Measurements from ENCODE around the gene CHRNB2. TPM values are rescaled to one million over a fixed set of nuclear protein-coding genes. Genes with fewer than 3 reads are reported as not detected.

Gene CHRNB2
- polyA plus RNA-seq, 1 donor from 2014 or later, result 15.5 TPM

GRCh38 chr1:154624746-154625643, 57.4 kb downstream of the CHRNB2 start:
- peaks cover 66% of the 10 kb centered on the region for H3K79me2 ChIP-seq (replicated peaks; ENCODE audit: insufficient read depth, low read length)

GRCh38 chr1:154626456-154627256, 59.1 kb downstream of the CHRNB2 start:
- Histone ChIP-seq H3K36me3 (ENCODE audit: insufficient read depth, low read length) (no peaks in the 10 kb centered on the region), H3K9me3 (ENCODE audit: low read length) (no peaks in the 10 kb centered on the region), H2AFZ (ENCODE audit: low read depth, low read length) (peak overlapping the region; percentile 97), H3K4me2 (ENCODE audit: low read length) (peak overlapping the region; percentile 56), H4K20me1 (ENCODE audit: insufficient read depth) (no peaks in the 10 kb centered on the region), H3K4me3 (ENCODE audit: low read length) (peak overlapping the region; percentile 94), H3K27ac (ENCODE audit: low read length) (peak overlapping the region; percentile 92), H3K79me2 (replicated peaks; ENCODE audit: insufficient read depth, low read length) (peaks cover 51% of the 10 kb centered on the region), H3F3A (ENCODE audit: insufficient read depth, low read length, poor library complexity, severe bottlenecking) (peaks cover 3% of the 10 kb centered on the region), H3K9ac (ENCODE audit: low read length) (peak overlapping the region; percentile 99), H3K27me3 (ENCODE audit: insufficient read depth, low read depth, low read length) (no peaks in the 10 kb centered on the region), H3K9me2 (ENCODE audit: insufficient read depth, low read length) (no peaks in the 10 kb centered on the region)
- TF ChIP-seq TAF1 (IDR thresholded peaks at IDR 0.05; ENCODE audit: low read depth), result no peak
- TF ChIP-seq CTCF (IDR thresholded peaks at IDR 0.05; ENCODE audit: poor library complexity, severe bottlenecking), result no peak
- TF ChIP-seq SMC3 (conservative IDR thresholded peaks at IDR 0.05; ENCODE audit: poor library complexity), result no peak
- no peak for TF ChIP-seq RAD21 (conservative IDR thresholded peaks at IDR 0.05)
- no peak for TF ChIP-seq EP300 (conservative IDR thresholded peaks at IDR 0.05; ENCODE audit: poor library complexity, severe bottlenecking)
- no peak for TF ChIP-seq POLR2AphosphoS5 (IDR thresholded peaks at IDR 0.05)
- no peak for TF ChIP-seq REST (IDR thresholded peaks at IDR 0.05; ENCODE audit: borderline replicate concordance)
- no peak for TF ChIP-seq EZH2 (IDR thresholded peaks at IDR 0.05; ENCODE audit: borderline replicate concordance, insufficient read depth, low read length, poor library complexity, severe bottlenecking)
- no peak for TF ChIP-seq MXI1 (conservative IDR thresholded peaks at IDR 0.05; ENCODE audit: poor library complexity, severe bottlenecking)

More at GRCh38 chr1:154624746-154625643, 57.4 kb downstream of the CHRNB2 start:
- no peak overlapping the region for H3K9ac ChIP-seq (ENCODE audit: low read length)
- no peaks in the 10 kb centered on the region for H3K9me2 ChIP-seq (ENCODE audit: insufficient read depth, low read length)
- no peaks in the 10 kb centered on the region for H3K9me3 ChIP-seq (ENCODE audit: low read length)
- no peaks in the 10 kb centered on the region for H4K20me1 ChIP-seq (ENCODE audit: insufficient read depth)
- H2AFZ ChIP-seq (ENCODE audit: low read depth, low read length), result no peak overlapping the region
- no peak overlapping the region for H3K27ac ChIP-seq (ENCODE audit: low read length)
- H3K4me2 ChIP-seq (ENCODE audit: low read length), result no peak overlapping the region
- no peaks in the 10 kb centered on the region for H3K27me3 ChIP-seq (ENCODE audit: insufficient read depth, low read depth, low read length)
- TF ChIP-seq CTCF (IDR thresholded peaks at IDR 0.05; ENCODE audit: poor library complexity, severe bottlenecking), result no peak
- H3K36me3 ChIP-seq (ENCODE audit: insufficient read depth, low read length), result no peaks in the 10 kb centered on the region
- peaks cover 3% of the 10 kb centered on the region for H3F3A ChIP-seq (ENCODE audit: insufficient read depth, low read length, poor library complexity, severe bottlenecking)
- H3K4me3 ChIP-seq (ENCODE audit: low read length), result peak overlapping the region; percentile 12

Measured in neural cell (in vitro differentiated cells).